HG03460 (cell line): ENCODE results near the gene ZNF407.
A peak's percentile ranks its signal among the peaks of the same experiment; 100 is the strongest.

ENCODE experiments used
- ATAC-seq: cut with Tn5 transposase; IDR thresholded peaks from one replicate; pipeline ENCODE4 v1.9.1; 2021; ENCODE audit not compliant: unreplicated experiment

ZNF407 gene

DNA sequence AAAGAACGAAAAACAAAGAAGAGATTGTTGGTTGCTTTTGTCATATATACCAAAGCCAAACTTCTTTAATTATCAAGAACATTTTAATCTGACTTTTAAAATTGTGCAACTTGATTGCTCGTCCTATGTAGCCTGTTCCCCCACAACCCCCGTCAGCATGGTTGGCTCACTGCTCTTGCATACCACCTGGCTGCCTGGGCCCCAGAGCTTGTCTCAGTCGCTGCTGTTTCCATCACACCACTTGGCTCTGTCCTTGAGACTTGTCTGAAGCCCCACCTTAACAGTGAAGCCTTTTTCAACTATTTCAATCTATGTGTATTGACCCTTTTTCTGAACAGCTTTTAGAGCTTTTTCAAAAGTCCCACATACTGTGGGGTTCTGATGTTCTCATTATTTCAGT lies 270.8 kb downstream of the ZNF407 start:
- ATAC-seq = no peak

DNA sequence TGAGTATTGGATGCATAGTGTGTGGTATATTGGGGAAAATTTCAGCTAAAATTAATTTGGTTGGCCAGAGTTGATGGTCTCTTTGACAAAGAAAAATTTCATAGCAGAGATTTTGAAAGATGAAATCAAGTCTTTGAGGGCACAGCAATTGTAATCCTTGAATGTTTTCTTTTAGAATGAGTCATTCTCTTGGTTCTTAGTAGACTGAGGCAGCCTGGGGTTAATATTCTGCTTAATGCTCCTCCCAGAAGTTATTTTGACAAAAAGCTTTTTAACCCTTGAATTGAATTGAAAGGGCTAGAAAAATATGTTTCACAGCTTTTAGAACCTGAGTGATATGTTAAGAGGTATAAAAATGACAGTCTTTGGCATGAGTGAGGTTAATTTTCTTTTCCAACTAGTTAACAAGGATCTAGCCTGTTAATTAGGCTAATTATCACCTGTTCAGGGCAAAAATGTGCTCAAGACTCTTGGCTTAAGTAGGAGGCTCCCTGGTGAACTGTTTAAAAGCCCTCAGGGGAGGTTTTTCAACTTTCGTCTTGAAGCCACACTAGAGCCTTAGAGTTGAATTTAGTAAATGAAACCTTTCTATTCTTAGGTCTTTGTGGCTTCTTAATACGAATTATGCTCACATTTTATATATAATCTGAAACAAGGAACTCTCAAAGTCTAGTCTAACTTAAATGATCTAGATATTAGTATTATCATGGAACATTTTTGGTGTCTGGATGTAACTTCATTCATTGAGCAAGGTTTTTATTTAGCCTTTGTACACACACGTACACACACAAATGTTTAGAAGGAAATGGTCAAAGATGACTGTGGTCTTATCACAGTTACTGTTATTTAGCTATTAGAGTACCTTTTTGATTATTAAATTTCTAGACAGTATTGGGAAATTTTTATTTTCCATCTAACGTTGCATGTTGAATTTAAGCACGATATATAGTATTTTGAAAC lies 272.5 kb downstream of the ZNF407 start:
- peak; percentile 89 for ATAC-seq

DNA sequence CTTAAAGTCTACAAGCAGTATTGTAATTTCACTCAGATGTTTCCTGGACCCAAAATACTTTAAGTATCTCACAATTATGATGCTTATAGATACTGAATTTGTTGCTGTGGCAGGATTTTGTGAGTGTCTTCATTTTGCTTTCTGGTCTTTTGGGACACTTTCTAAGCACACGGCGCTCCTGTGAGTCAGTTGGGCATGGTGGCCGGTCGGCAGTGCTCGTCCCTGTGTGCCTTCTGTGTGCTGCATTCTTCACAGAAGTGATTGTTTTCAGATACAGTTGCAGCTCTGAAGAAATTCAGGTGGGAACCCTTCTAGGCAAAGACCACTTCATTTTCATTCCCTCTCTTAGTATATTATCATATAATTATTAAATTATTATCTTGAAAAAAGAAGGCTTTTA lies 273.3 kb downstream of the ZNF407 start:
- ATAC-seq = no peak

DNA sequence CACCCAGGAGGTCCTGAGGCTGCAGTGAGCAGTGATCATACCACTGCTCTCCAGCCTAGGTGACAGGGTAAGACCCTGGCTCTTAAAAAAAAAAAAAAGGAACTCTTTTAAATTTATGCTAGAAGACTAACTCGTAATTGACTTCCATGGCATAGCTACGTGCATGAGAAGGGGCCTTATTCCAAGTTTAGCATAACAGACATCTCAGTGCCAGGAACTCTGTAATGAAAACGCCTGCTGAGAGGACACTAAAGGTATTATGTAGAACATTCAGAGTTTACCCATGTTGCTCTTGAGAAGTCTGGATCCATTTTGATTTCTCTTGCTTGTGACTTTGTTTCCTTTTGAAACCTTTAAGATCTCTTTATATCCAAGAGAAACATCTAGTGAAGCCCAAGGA lies 276.0 kb downstream of the ZNF407 start:
- ATAC-seq = no peak

DNA sequence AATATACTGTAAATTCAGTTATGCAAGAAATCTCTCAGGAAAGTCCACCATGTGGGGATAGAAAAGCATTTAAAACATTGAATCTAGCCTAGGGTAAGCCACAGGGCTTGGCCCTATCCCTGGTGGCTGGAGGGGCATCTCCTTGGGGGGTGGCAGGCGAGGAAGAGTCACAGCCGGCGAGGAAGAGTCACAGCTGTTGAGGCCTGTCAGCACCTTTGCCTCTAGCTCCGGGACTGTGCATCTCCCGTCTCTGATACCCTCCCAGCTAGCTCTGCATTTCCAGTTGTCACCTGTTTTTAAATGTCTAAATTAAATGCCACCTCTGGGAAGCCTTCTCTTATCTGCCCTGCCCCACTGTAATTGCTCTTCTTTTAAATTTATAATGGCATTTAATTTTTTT lies 276.7 kb downstream of the ZNF407 start:
- no peak for ATAC-seq

DNA sequence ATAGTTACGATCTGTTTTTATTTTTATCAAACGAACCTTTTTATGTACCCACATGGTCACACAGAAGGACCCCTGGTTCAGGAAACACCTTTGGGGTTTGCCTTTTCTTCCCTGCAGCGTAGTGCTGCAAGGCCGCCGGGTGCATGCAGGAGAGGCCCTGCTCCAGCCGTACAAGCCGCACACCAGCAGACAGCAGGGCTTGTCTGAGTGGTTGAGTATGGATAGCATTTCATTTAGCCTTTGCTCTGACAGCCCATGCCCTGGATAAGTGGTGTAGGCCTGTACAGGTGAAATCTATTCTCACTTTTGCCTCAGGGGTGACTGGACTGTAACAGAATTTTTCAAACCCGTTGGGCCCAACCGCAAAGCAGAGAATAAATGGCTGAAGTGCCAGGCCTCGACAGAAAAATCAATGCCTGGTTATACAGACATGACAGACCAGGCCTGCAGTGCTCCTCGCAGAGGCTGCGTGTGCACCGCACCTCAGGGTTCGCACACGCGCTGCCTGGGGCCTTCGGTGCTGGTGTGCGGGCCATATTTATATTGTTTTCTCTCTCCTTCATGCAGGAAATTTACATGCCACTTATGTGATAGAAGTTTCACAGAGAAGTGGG lies 279.1 kb downstream of the ZNF407 start:
- no peak for ATAC-seq

DNA sequence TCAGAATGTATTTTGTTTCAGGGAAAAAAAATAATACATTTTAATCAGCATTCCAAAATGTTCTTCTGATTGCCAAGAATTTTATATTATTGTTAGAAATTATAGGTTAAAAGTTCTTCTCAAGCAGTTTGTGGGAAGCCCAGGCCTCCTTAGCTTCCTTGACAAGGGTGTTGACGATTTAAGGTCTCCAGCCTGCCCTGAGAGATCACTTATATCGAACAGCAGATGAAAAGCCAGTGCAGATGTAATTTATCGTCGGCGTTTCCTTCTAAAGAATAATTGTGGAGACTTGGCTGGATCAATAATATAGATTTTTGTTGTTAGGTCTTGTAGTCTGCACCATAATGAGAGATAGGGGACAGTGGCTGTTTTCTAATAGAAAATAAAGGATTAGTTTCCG lies 280.6 kb downstream of the ZNF407 start:
- no peak for ATAC-seq

DNA sequence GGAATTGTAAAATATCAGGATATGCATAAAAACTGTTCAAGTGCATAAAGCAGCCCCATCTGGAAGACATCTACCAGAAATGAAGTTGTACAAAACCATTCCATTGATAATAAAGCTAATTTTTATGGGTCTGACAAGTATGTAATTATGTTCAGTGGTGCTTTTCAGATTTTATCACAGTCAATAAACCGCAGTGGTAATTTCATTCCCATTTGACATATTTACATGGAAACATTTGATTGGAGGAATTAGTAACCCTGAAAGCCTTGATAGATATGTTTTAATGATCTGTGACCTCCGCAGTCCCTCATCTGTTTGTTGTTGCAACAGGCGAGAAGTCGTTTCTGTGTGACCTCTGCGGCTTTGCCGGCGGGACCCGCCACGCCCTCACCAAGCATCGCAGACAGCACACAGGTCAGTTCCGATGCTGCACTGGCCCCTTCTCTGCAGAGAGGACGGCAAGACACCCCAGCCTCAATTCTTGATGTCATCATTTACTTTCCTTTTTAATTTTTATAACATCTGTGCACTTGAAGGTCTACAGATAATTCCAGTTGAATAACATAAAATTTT lies 283.1 kb downstream of the ZNF407 start:
- no peak for ATAC-seq

DNA sequence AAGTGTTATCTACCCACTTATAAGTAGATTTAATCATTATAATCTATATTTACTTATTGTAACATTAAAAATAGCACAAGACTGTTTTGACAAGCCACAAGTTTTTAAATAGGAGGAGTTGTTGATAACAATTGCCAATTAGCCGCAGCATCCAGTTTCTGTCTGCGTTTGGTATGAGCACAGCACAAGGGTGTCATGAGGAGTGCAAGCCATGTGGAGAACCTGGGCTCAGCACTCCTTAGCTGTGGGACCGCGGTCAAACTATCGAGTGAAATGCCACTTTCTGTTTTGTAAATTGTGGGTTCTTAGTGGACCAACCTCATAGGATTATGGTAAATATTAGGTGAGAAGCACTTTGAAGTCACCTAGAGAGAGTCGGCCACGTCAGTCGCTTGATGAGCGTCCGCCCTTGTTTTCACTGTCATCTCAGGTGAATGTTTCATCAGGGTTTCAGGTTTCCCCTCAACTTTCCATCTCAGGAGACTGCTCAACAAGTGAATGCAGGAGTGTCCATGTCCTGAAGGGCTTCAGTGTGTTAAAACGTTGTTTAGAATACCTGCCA lies 294.5 kb downstream of the ZNF407 start:
- ATAC-seq = no peak

DNA sequence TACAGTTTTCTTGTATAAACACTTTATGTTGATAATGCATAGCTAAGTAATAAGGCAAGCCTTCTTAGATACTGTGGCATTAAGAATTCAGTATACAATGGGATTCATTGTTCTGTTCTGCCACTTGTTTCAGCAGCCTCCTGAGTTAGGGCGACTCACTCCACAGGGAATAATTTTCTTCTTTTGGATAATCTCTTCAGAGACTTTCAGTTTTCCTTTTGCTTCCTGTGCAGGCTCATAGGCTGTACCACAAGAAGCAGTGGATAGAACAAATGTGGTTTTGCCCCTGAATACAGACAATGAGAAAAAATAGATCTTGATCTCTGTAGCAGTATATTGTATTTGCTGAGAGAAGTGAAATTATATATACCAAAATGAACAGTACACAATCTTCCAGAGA lies 298.0 kb downstream of the ZNF407 start:
- ATAC-seq = no peak

DNA sequence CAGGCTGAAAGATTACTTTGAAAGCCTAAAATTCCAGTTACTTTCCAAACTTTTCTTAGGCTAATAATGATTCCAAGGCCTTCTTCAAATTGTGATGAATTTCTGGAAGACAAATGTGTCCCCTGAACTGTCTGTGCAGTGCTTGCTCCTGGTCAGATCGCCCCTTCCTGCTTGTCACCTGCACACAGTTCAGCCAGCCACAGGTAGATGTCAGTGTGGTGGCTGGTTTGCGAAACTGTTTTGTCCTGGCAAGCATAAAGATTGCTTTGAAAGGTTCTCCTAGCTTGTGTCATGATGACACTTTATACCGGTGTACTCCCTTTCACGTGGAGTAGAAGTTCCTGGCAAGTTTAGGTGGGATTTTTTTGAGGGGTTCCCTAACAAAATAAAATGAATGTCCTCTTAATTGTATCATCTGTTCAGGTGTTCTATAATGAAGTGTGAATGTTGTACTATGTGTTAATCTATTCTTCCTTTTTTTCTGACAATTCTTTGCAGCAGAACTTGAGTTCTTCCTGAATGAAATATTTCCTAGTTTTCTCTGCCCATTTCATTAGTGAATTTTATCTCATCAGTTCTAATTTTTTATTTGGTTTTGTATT lies 298.8 kb downstream of the ZNF407 start:
- peak; percentile 89 for ATAC-seq

DNA sequence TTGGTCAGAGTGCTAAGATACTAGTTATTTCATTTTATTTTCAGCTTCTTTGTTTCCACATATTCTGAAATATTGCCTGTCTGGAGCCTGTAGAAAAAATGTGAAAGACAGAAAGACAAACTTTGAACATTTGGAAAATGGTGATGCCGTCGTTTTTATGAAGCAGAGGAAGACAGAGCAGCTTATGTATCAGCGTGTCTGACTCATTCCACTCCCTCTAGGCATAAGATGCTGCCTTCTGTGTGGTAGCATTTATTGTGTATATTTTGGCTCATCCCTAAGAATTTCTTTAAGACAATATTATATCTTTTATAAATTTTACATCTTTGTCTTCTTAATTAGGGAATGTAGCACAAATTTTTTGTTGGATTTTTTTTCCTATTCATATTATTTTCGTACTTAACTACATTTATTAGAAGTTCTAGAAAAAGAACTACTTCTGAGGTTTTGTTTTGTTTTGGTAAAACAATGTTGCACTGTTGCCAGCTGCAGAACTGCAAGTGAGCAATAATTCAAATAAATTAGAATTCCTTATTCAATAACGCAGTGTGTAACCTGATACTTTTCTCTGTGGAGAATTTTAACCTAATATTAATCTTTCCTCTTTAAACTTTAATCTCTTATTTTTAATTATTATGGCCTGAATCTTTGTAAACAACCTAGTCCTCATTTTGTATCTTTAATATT lies 300.4 kb downstream of the ZNF407 start:
- no peak for ATAC-seq

DNA sequence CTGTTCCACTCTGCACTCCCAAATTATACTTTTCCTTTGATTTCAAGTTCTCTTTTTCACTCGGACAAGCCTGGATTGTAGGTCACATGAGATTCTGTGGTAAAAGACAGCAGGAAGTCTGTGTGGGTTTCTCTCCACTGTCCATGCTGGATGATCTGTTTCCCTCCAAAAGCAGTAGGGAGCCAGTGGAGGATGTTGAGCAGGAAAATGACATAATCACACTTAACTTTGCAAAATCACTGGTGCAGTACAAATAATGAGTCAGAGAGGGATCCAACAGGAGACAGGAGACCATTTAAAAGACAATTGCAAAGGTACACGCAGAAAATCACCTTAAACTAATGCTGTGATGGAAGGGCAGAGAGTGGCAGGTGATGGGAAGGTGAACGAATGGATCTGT lies 301.3 kb downstream of the ZNF407 start:
- ATAC-seq = no peak

DNA sequence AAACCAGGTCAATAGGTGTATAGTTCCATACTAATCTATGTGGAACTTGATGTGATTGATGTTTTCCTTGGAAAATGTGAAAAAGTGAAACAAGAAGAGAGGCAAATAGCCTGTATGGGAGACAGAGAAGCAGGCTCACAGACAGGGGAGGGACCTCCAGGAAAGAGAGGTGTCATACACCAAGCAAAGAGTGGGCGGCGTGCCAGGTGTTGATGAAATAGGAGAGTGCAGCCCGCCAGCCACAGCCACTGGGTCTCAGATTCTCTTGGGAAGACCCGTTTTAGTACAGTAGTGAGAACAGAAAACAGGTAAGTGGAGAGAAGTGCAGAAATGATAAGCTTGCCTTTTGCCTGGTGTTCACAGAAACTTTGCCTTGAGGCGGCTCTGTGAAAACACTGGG lies 301.9 kb downstream of the ZNF407 start:
- ATAC-seq = no peak

DNA sequence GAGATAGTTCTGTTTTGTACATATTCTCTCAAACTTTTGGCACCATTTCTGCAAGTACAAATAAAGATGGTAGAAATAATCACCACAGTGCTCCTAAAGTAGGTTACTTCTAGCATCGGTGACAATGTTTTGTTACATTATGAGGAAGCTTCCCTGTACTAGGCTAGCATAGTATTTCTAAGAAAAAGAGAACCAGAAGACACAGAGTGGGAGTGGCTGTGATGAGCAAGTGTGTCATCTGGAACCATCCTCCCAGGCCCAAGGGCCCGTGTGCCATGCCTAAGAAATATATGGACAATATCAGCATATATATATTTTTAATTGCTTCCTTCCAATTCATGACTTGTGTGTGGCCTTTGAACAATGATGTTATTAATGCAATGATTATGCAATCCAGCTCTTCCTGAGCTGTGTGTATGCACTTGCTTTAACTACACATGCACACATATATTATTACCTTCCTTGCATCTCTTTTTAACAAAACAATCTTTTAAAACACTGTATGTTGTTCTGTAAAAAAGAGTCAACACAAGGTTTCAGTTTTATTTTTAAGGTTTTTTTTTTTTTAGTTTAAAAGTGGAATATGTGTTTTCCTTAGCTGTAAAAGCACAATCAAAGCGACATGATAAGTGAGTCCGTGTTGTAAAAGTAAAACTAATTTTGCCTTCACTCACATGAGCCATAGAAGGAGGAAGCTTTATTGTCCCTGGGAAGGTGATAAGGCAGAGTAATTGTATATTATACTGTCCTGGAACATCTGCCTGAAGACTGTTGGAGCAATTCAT lies 303.9 kb downstream of the ZNF407 start:
- no peak for ATAC-seq

DNA sequence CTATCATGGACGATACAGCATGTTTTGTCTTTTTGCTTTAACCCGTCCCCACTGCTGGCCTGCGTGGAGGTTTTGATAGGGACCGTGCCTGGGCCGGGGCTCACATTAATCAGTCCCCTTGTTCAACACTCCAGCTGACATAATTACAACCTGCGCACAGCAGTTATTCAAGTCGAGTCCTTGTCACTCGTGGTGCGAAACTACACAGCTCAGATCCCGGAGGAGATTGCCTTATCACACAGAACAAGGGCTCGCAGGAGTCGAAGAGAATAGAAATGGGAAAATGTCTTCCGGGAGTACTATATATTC lies 304.4 kb downstream of the ZNF407 start:
- ATAC-seq = no peak

DNA sequence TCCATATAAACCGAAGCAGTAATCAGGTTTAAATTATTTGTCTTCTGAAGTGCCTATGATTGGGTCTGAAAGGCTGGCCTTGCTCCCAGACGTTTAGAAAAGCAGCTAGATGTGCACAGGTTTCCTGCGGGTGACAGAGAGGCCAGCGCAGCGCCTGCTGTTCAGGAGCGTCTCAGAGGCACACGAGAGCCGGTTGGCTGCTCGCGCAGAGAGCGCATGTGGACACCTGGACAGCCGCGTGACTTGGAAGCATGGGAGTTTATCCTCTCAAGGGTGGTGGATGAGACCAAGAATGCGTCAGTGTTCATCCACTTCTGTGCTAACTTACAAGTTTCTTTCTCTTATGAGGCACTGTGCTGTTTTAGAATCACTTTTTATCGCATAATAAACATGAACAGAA lies 307.6 kb downstream of the ZNF407 start:
- ATAC-seq = no peak

DNA sequence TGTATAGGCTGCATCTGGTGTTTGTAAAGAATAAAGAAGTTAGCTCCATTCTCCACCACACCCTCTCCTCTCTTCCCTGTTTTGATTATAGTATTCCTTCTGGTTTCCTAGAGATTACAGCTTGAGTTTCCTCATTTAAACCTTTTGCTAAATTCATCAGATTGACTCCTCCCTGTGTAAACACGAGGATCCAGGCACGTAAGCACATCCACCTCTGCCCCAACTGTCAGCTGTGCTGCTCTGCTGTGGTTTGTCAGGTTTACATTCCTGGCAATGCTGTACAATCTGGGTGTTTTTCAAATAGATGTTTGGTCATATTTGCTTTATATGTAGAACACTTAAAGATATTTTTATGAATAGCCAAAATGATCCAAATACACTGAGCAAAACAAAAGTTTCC lies 308.5 kb downstream of the ZNF407 start:
- no peak for ATAC-seq

DNA sequence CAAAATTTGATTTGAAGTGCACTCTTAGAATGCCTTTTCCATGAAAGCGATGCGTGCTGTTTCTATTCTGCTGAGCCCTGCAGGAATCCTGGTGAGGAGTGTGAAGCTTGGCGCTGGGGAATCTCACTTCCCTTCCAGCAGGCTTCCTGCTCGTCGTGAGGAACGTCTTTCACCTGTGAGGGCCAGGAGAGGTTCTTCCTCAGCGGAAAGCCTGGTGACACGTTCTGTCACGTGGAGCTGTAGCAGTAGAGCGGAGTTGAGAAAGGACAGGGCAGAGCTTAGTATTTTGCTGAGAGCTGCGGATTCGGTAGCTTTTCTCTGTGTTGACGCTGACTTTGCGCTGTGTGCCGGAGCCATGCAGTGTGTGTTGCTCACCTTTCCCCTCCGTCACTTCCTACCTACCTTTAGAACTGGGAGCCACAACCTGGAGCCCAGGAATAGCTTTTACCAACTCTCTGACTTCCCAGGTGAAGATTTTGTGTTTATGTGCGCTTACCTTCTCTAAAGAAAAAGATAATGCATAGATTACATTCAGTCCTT lies 316.5 kb downstream of the ZNF407 start:
- no peak for ATAC-seq

DNA sequence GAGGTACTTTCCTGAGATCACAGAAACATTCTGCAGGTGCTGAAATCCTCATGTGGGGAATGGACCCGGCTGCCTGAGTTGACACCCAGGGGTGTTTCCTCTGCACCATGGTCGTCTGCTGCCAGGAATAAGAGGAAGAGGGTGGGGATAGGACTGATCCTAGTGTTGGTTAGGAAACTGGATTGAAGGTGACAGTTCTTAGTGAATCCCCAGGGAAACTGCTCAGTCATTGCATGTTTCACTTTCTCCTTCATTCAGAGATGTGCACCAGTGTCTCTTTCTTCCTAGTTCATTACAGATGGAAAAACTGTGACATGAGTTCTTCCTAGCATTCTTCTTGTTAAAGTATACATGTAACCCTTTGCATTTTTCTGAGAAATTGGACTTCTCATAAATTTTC lies 317.0 kb downstream of the ZNF407 start:
- ATAC-seq = no peak
